ENCODE results near the gene GCNA.

- no peak for TF ChIP-seq ZFX (CRISPR knock-in tag; IDR thresholded peaks at IDR 0.05; ENCODE audit: low read depth)
- TF ChIP-seq BHLHE40 (IDR thresholded peaks at IDR 0.05; ENCODE audit: low read length), result no peak
- TF ChIP-seq MXD4 (CRISPR knock-in tag; IDR thresholded peaks at IDR 0.05), result no peak
- no peak for TF ChIP-seq ZNF414 (CRISPR knock-in tag; IDR thresholded peaks at IDR 0.05)
- no peak for TF ChIP-seq POLR2A (IDR thresholded peaks at IDR 0.05; ENCODE audit: insufficient read depth in 1 of 2, low read depth in 2 of 2, low read length in 2 of 2)
- no peak for TF ChIP-seq CTCF (CRISPR knock-in tag; IDR thresholded peaks at IDR 0.05)
- TF ChIP-seq CHD2 (IDR thresholded peaks at IDR 0.05; ENCODE audit: low read depth, low read length), result no peak
- TF ChIP-seq ZNF570 (CRISPR knock-in tag; IDR thresholded peaks at IDR 0.05; ENCODE audit: borderline replicate concordance), result no peak
- no peak for TF ChIP-seq TCF7L2 (IDR thresholded peaks at IDR 0.05; ENCODE audit: low read depth, low read length)
- TF ChIP-seq ZBTB21 (CRISPR knock-in tag; IDR thresholded peaks at IDR 0.05), result no peak
- TF ChIP-seq GABPA (IDR thresholded peaks at IDR 0.05; ENCODE audit: low read depth, low read length), result no peak
- TF ChIP-seq GABPA (CRISPR knock-in tag; IDR thresholded peaks at IDR 0.05; ENCODE audit: low read depth), result no peak
- TF ChIP-seq ZBTB8A (CRISPR knock-in tag; IDR thresholded peaks at IDR 0.05; ENCODE audit: borderline replicate concordance, low read depth), result no peak
Measured at GRCh38 chrX:71599965-71600364, 21.7 kb downstream of the GCNA start.
